H1 (cell line): Measurements from ENCODE around the gene OR51S1.

Source experiments
- ASH2L ChIP-seq: fragments of 200-600, 300-600 bp; sonication (generic); IDR thresholded peaks from one replicate; pipeline ENCODE4 v1.7.1; 2017; ENCODE audit warnings: low read length
- CHD2 ChIP-seq: IDR thresholded peaks from 2 replicates; pipeline ENCODE4 v1.6.1; 2012; ENCODE audit warnings: low read length, improper control_type of control experiment
- CREB1 ChIP-seq: IDR thresholded peaks from 2 replicates; pipeline ENCODE4 v1.6.1; 2012; ENCODE audit warnings: inconsistent platforms
- EP300 ChIP-seq, 2 experiments: IDR thresholded peaks; 1 replicate in 1 of 2; 2 replicates in 1 of 2; pipeline ENCODE4 v1.6.1; 2011 to 2012; ENCODE audit warnings: low read depth in 2 of 2, low read length in 2 of 2, mild to moderate bottlenecking in 2 of 2, borderline replicate concordance in 1 of 2, inconsistent platforms in 1 of 2, moderate library complexity in 1 of 2
- GTF2F1 ChIP-seq: IDR thresholded peaks from 2 replicates; pipeline ENCODE4 v1.6.1; 2012; ENCODE audit warnings: low read depth, low read length, improper control_type of control experiment, borderline replicate concordance
- JUN ChIP-seq: IDR thresholded peaks from 2 replicates; pipeline ENCODE4 v1.6.1; 2011; ENCODE audit warnings: low read depth, mild to moderate bottlenecking, improper control_type of control experiment, low read length
- POLR2A ChIP-seq, 2 experiments: IDR thresholded peaks; 1 replicate in 1 of 2; 2 replicates in 1 of 2; pipeline ENCODE4 v1.6.1; 2011; ENCODE audit warnings: low read depth in 2 of 2, low read length in 2 of 2, mild to moderate bottlenecking in 2 of 2; ENCODE audit errors: control extremely low read depth in 1 of 2
- SIN3A ChIP-seq, 2 experiments: IDR thresholded peaks in 1 of 2; conservative IDR thresholded peaks in 1 of 2; 2 replicates each; pipeline ENCODE4 v1.6.1; 2011 to 2012; ENCODE audit warnings: low read length in 2 of 2, improper control_type of control experiment in 1 of 2, low read depth in 1 of 2, mild to moderate bottlenecking in 1 of 2
- TAF1 ChIP-seq: IDR thresholded peaks from 2 replicates; pipeline ENCODE4 v1.6.1; 2011; ENCODE audit warnings: mild to moderate bottlenecking, low read depth, low read length
- ZNF274 ChIP-seq: IDR thresholded peaks from 2 replicates; pipeline ENCODE4 v1.7.0; 2012; ENCODE audit warnings: low read length, borderline replicate concordance; ENCODE audit errors: extremely low read depth
- TF ChIP-seq, protein P1 (sequence below): IDR thresholded peaks from 2 replicates; pipeline ENCODE4 v1.6.1; 2012; ENCODE audit warnings: inconsistent platforms
- TF ChIP-seq, protein P2 (sequence below), 3 experiments: IDR thresholded peaks; 1 replicate in 2 of 3; 2 replicates in 1 of 3; pipeline versions ENCODE4 v1.5.1 to v1.6.1; 2011; ENCODE audit warnings: low read length in 3 of 3, mild to moderate bottlenecking in 3 of 3, inconsistent platforms in 2 of 3, low read depth in 1 of 3, moderate library complexity in 1 of 3; ENCODE audit not compliant: insufficient read depth in 1 of 3; ENCODE audit errors: control extremely low read depth in 1 of 3

DNA sequence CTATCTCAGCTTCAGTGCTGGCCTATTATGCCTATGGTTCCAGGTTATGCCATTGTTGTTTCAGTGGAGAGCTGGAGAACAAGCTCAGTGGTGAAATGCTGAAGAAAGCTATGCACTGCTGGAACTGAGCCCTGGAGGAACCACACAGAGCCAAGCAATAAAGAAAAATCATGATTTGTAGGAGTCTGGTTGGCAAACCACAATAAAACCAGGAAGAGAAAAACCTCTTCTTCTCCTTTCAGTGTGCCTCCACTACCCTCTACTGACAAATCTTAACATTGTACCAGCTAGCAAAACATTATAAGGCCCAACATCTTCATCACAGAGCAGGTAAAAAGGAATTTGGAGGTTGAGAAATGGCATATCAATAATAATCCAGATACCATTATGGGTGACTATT, 22.6 kb downstream of the OR51S1 start:
- no peak for TF ChIP-seq ASH2L
- no peak for TF ChIP-seq TAF1
- TF ChIP-seq, protein P1, sequence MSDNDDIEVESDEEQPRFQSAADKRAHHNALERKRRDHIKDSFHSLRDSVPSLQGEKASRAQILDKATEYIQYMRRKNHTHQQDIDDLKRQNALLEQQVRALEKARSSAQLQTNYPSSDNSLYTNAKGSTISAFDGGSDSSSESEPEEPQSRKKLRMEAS = no peak
- no peak for TF ChIP-seq POLR2A (IDR thresholded peaks at IDR 0.05; ENCODE audit: control extremely low read depth in 1 of 2, low read depth in 2 of 2, low read length in 2 of 2)
- TF ChIP-seq, protein P2, sequence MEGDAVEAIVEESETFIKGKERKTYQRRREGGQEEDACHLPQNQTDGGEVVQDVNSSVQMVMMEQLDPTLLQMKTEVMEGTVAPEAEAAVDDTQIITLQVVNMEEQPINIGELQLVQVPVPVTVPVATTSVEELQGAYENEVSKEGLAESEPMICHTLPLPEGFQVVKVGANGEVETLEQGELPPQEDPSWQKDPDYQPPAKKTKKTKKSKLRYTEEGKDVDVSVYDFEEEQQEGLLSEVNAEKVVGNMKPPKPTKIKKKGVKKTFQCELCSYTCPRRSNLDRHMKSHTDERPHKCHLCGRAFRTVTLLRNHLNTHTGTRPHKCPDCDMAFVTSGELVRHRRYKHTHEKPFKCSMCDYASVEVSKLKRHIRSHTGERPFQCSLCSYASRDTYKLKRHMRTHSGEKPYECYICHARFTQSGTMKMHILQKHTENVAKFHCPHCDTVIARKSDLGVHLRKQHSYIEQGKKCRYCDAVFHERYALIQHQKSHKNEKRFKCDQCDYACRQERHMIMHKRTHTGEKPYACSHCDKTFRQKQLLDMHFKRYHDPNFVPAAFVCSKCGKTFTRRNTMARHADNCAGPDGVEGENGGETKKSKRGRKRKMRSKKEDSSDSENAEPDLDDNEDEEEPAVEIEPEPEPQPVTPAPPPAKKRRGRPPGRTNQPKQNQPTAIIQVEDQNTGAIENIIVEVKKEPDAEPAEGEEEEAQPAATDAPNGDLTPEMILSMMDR (IDR thresholded peaks at IDR 0.05; ENCODE audit: control extremely low read depth in 1 of 3, insufficient read depth in 1 of 3, low read depth in 1 of 3, low read length in 3 of 3) = peak in 2 of 3 experiments; percentile 48 to 56; a peak in 2 of 4 replicates
- no peak for TF ChIP-seq ZNF274
- no peak for TF ChIP-seq EP300 (IDR thresholded peaks at IDR 0.05; ENCODE audit: borderline replicate concordance in 1 of 2, low read depth in 2 of 2, low read length in 2 of 2)
- no peak for TF ChIP-seq CHD2
- no peak for TF ChIP-seq JUN
- TF ChIP-seq GTF2F1 = no peak
- TF ChIP-seq CREB1 = no peak
- TF ChIP-seq SIN3A (conservative IDR thresholded peaks at IDR 0.05 in 1 of 2, IDR thresholded peaks at IDR 0.05 in 1 of 2; ENCODE audit: low read depth in 1 of 2, low read length in 2 of 2) = no peak
